H1 (cell line): ENCODE results near the gene NFATC1. TPM values are rescaled to one million over a fixed set of nuclear protein-coding genes. Genes with fewer than 3 reads are reported as not detected.

Experiments
- CTCF ChIA-PET: fragments of 300-600 bp; sonication (Branson Sonifier 250); formaldehyde crosslinking; loops from one replicate; lab custom pipeline; 2021; ENCODE audit not compliant: partially characterized antibody; lab: Charles Lee
- POLR2A ChIA-PET: fragments of 300-600 bp; sonication (Branson Sonifier 250); formaldehyde crosslinking; loops from one replicate; lab custom pipeline; 2021; ENCODE audit warnings: inconsistent platforms; ENCODE audit not compliant: partially characterized antibody; lab: Charles Lee
- DNase-seq, 2 experiments: peaks; one replicate each; pipeline versions ENCODE4 v3.0.0 to v3.0.0-alpha.2; 2010 to 2022; ENCODE audit warnings: low spot score in 2 of 2, low read depth in 1 of 2, mixed read lengths in 1 of 2
- FAIRE-seq: peaks from 2 replicates; lab custom pipeline; 2011; peaks lifted over from hg19 to GRCh38; lab: Jason Lieb, UNC
- H2AFZ ChIP-seq: 2 replicates; pipeline ENCODE4 v1.8.1; 2012; ENCODE audit warnings: low read length, inconsistent platforms
- H2AK5ac ChIP-seq: 2 replicates; pipeline ENCODE4 v1.6.1; 2013; ENCODE audit warnings: low read depth, low read length
- H2BK120ac ChIP-seq: replicated peaks from 2 replicates; pipeline ENCODE3; 2013; ENCODE audit warnings: low read depth, low read length, inconsistent platforms
- H2BK12ac ChIP-seq: 2 replicates; pipeline ENCODE4 v1.6.1; 2013; ENCODE audit warnings: low read depth, low read length
- H2BK15ac ChIP-seq: 2 replicates; pipeline ENCODE4 v1.6.1; 2013; ENCODE audit warnings: low read length
- H2BK20ac ChIP-seq: 2 replicates; pipeline ENCODE4 v1.6.1; 2013; ENCODE audit warnings: low read length
- H2BK5ac ChIP-seq: 2 replicates; pipeline ENCODE4 v1.6.1; 2013; ENCODE audit warnings: low read depth, low read length
- H3K14ac ChIP-seq: 2 replicates; pipeline ENCODE4 v1.6.1; 2013; ENCODE audit warnings: inconsistent platforms; ENCODE audit not compliant: insufficient read length
- H3K18ac ChIP-seq: 2 replicates; pipeline ENCODE4 v1.6.1; 2013; ENCODE audit warnings: low read length; ENCODE audit errors: extremely low read depth
- H3K23ac ChIP-seq: 2 replicates; pipeline ENCODE4 v1.6.1; 2013; ENCODE audit warnings: inconsistent platforms; ENCODE audit not compliant: insufficient read length
- H3K23me2 ChIP-seq: 2 replicates; pipeline ENCODE4 v1.6.1; 2013; ENCODE audit warnings: low read depth, low read length
- H3K27ac ChIP-seq: 2 replicates; pipeline ENCODE4 v1.6.1; 2011; ENCODE audit warnings: low read depth, low read length, inconsistent platforms
- H3K27me3 ChIP-seq, 4 experiments: replicated peaks in 1 of 4; 1 replicate in 1 of 4; 2 replicates in 3 of 4; pipeline versions ENCODE4 v1.6.1 to v1.8.1; 2011 to 2013; ENCODE audit warnings: low read length in 3 of 4, mild to moderate bottlenecking in 3 of 4, inconsistent platforms in 2 of 4, mixed read lengths in 2 of 4, moderate library complexity in 1 of 4; ENCODE audit not compliant: control insufficient read depth in 3 of 4, insufficient read depth in 3 of 4; ENCODE audit errors: extremely low read depth in 1 of 4
- H3K36me3 ChIP-seq, 4 experiments: 2 replicates each; pipeline versions ENCODE4 v1.6.1 to v1.8.1; 2011 to 2013; ENCODE audit warnings: mild to moderate bottlenecking in 4 of 4, low read length in 3 of 4, moderate library complexity in 2 of 4, control low read depth in 1 of 4, inconsistent platforms in 1 of 4; ENCODE audit not compliant: insufficient read depth in 4 of 4, control insufficient read depth in 2 of 4
- H3K4ac ChIP-seq: replicated peaks from 2 replicates; pipeline ENCODE3; 2013; ENCODE audit warnings: low read length, low read depth, mixed read lengths, inconsistent platforms; ENCODE audit not compliant: insufficient read length
- H3K4me1 ChIP-seq, 4 experiments: replicated peaks in 1 of 4; 1 replicate in 1 of 4; 2 replicates in 3 of 4; pipeline versions ENCODE4 v1.6.1 to v1.8.1; 2011 to 2013; ENCODE audit warnings: low read length in 3 of 4, inconsistent platforms in 2 of 4, mixed read lengths in 1 of 4; ENCODE audit not compliant: insufficient read depth in 4 of 4, control insufficient read depth in 3 of 4
- H3K4me2 ChIP-seq, 2 experiments: 2 replicates each; pipeline versions ENCODE4 v1.6.1 to v1.8.1; 2011 to 2013; ENCODE audit warnings: low read depth in 2 of 2, low read length in 2 of 2, control low read depth in 1 of 2, inconsistent platforms in 1 of 2, mild to moderate bottlenecking in 1 of 2; ENCODE audit not compliant: insufficient read depth in 1 of 2
- H3K4me3 ChIP-seq, 4 experiments: fragments of 200-600, 300-600 bp in 1 of 4; sonication (generic), shearing (Covaris generic), sonication (Bioruptor Twin) in 1 of 4; 2 replicates each; pipeline versions ENCODE4 v1.5.1 to v1.8.1; 2011 to 2016; ENCODE audit warnings: low read length in 4 of 4, low read depth in 3 of 4, control low read depth in 2 of 4, inconsistent platforms in 2 of 4, mild to moderate bottlenecking in 2 of 4, mixed read lengths in 1 of 4, moderate library complexity in 1 of 4; ENCODE audit not compliant: insufficient read depth in 2 of 4; ENCODE audit errors: extremely low read depth in 1 of 4
- H3K56ac ChIP-seq: replicated peaks from 2 replicates; pipeline ENCODE3; 2013; ENCODE audit warnings: low read depth, mild to moderate bottlenecking, mixed read lengths, low read length, inconsistent platforms; ENCODE audit not compliant: insufficient read length
- H3K79me1 ChIP-seq: 2 replicates; pipeline ENCODE4 v1.6.1; 2013; ENCODE audit warnings: low read depth, low read length, control low read depth
- H3K79me2 ChIP-seq, 2 experiments: 2 replicates each; pipeline versions ENCODE4 v1.6.1 to v1.8.1; 2012 to 2013; ENCODE audit warnings: low read length in 2 of 2, mild to moderate bottlenecking in 2 of 2, inconsistent platforms in 1 of 2; ENCODE audit not compliant: insufficient read depth in 2 of 2, control insufficient read depth in 1 of 2
- H3K9ac ChIP-seq, 4 experiments: replicated peaks in 1 of 4; 1 replicate in 1 of 4; 2 replicates in 3 of 4; pipeline versions ENCODE4 v1.6.1 to v1.8.1; 2011 to 2013; ENCODE audit warnings: low read depth in 3 of 4, low read length in 3 of 4, control low read depth in 2 of 4, mild to moderate bottlenecking in 2 of 4, moderate library complexity in 2 of 4, inconsistent platforms in 1 of 4; ENCODE audit errors: extremely low read depth in 1 of 4
- H3K9me3 ChIP-seq, 2 experiments: 2 replicates each; pipeline versions ENCODE4 v1.6.1 to v1.8.1; 2012 to 2013; ENCODE audit warnings: mild to moderate bottlenecking in 2 of 2, moderate library complexity in 2 of 2, control low read depth in 1 of 2, inconsistent platforms in 1 of 2, low read depth in 1 of 2, low read length in 1 of 2, mixed read lengths in 1 of 2; ENCODE audit not compliant: insufficient read depth in 2 of 2
- H4K20me1 ChIP-seq, 2 experiments: replicated peaks in 1 of 2; 2 replicates each; pipeline versions ENCODE3 to v1.8.1; 2011 to 2013; ENCODE audit warnings: inconsistent platforms in 2 of 2, low read length in 2 of 2, mild to moderate bottlenecking in 1 of 2; ENCODE audit not compliant: insufficient read depth in 2 of 2, control insufficient read depth in 1 of 2
- H4K5ac ChIP-seq: 2 replicates; pipeline ENCODE4 v1.6.1; 2013; ENCODE audit warnings: low read length, low read depth, mixed read lengths, inconsistent platforms; ENCODE audit not compliant: insufficient read length
- H4K8ac ChIP-seq: 2 replicates; pipeline ENCODE4 v1.8.0; 2013; ENCODE audit warnings: mild to moderate bottlenecking, moderate library complexity, low read length, inconsistent platforms; ENCODE audit not compliant: insufficient read depth; ENCODE audit errors: extremely low read depth
- H4K91ac ChIP-seq: replicated peaks from 2 replicates; pipeline ENCODE3; 2013; ENCODE audit warnings: low read length, mixed read lengths, inconsistent platforms; ENCODE audit not compliant: insufficient read length
- CBX5 ChIP-seq: fragments of 300-800, 300-1000 bp; sonication (generic); IDR thresholded peaks from 2 replicates; pipeline ENCODE4 v1.7.1; 2016; ENCODE audit warnings: antibody characterized with exemption, low read length, low read depth
- CBX8 ChIP-seq: fragments of 300-800, 300-1000 bp; sonication (generic); IDR thresholded peaks from 2 replicates; pipeline ENCODE4 v1.7.1; 2016; ENCODE audit warnings: low read depth, low read length, borderline replicate concordance
- CTBP2 ChIP-seq: IDR thresholded peaks from 2 replicates; pipeline ENCODE4 v1.7.0; 2011; ENCODE audit warnings: borderline replicate concordance, mild to moderate bottlenecking, moderate library complexity, mixed read lengths, low read length; ENCODE audit not compliant: insufficient read depth, insufficient read length
- RXRA ChIP-seq: IDR thresholded peaks from 2 replicates; pipeline ENCODE4 v1.6.1; 2011; ENCODE audit warnings: low read depth, mild to moderate bottlenecking, low read length, moderate library complexity; ENCODE audit not compliant: insufficient read depth
- SP1 ChIP-seq: IDR thresholded peaks from 2 replicates; pipeline ENCODE4 v1.6.1; 2011; ENCODE audit warnings: low read depth, low read length
- SUZ12 ChIP-seq: fragments of 200-600 bp; sonication (generic); IDR thresholded peaks from 2 replicates; pipeline ENCODE4 v1.6.1; 2012; ENCODE audit warnings: mild to moderate bottlenecking, inconsistent platforms, low read length, moderate library complexity, mixed read lengths
- WGBS, 2 experiments: shearing (Covaris generic) in 1 of 2; methylation state at CpG; one replicate each; pipeline versions ENCODE4 v1.1.6 to v1.1.7; 2013 to 2015; ENCODE audit warnings: low lambda C conversion rate in 2 of 2, mixed read lengths in 2 of 2, inconsistent platforms in 1 of 2, low coverage in 1 of 2, missing lambda C conversion rate in 1 of 2; ENCODE audit not compliant: insufficient replicate concordance in 2 of 2, insufficient coverage in 1 of 2, insufficient read length in 1 of 2; ENCODE audit errors: extremely low coverage in 1 of 2, missing lambda C conversion rate in 1 of 2; 5-methylcytosine and 5-hydroxymethylcytosine counted together
- polyA plus RNA-seq, 7 experiments: library from polyadenylated mRNA; depleted of rRNA in 3 of 7; stranded (reverse) in 5 of 7; unstranded in 2 of 7; fragments of >200 nt in 5 of 7; fragments of 200-250 nt in 2 of 7; gene quantifications; 1 replicate in 5 of 7; 2 replicates in 1 of 7; 4 replicates in 1 of 7; pipeline versions ENCODE4 v1.2.1 to v1.2.3, GENCODE V29; 2011 to 2013; ENCODE audit warnings: missing spikeins in 2 of 7, mixed read lengths in 2 of 7
- total RNA-seq: library from RNA; stranded (reverse); fragmentation: NEBNext Ultra II Directional; extraction: Animal tissue kit (Norgen Biotek cat#: 25700); gene quantifications from 2 replicates; pipeline ENCODE4 v1.2.1, GENCODE V29; 2021

The NFATC1 gene
- total and polyA plus RNA-seq, 2 of the 8 experiments (the other 6 are each of a cell fraction or from before 2014, with no cell fraction given): 2.0 to 6.6 TPM

DNA sequence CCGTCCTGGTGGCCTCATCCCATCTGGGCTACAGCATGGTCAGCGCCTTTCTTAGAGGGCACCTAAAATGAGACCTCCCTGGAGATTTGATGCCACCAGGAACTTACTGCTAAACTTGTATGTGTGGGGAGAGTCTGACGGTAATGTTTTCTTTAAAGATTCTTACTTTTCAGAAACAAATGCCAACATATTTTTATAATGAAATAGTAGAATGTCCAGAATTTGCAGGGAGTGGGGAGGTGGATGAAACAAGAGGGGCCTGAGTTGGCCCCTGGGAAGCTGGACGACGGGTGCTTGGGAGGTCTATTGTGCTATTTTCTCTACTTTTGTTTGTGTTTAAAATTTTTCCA lies 165.1 kb downstream of the NFATC1 start:
- H2BK12ac ChIP-seq: no peak overlapping the region
- WGBS, 2 experiments: 96% methylated on average over 5 of the region's 5 CpGs; no CpG with 5 or more reads in 1 of the 2 experiments
- POLR2A ChIA-PET: no interaction called here
- no peak for TF ChIP-seq CBX5
- TF ChIP-seq RXRA: no peak
- no peak for TF ChIP-seq CBX8
- TF ChIP-seq SUZ12: no peak
- no peak for TF ChIP-seq CTBP2
- TF ChIP-seq SP1: no peak

More for the DNA sequence above, 165.1 kb downstream of the NFATC1 start:
- no peaks in the 10 kb centered on the region; a peak in 1 of 7 replicates for H3K4me1 ChIP-seq
- no peak overlapping the region for H3K4me2 ChIP-seq
- FAIRE-seq (no peak), DNase-seq (no peak)
- H3K18ac ChIP-seq: no peak overlapping the region
- H4K5ac ChIP-seq: no peak overlapping the region
- H4K8ac ChIP-seq: no peak overlapping the region; the same call in 1 of the 2 replicates
- H3K4me3 ChIP-seq: no peak overlapping the region
- H3K23me2 ChIP-seq: no peaks in the 10 kb centered on the region
- no peaks in the 10 kb centered on the region for H3K9me3 ChIP-seq
- H3K56ac ChIP-seq: no peak overlapping the region
- H3K79me1 ChIP-seq: no peaks in the 10 kb centered on the region
- H3K36me3 ChIP-seq: no peaks in the 10 kb centered on the region
- no peak overlapping the region for H3K14ac ChIP-seq
- no peak overlapping the region for H3K4ac ChIP-seq
- no peak overlapping the region for H4K91ac ChIP-seq
- no peaks in the 10 kb centered on the region for H3K27me3 ChIP-seq
- H2BK20ac ChIP-seq: no peak overlapping the region
- H2AK5ac ChIP-seq: no peak overlapping the region
- no peak overlapping the region for H3K23ac ChIP-seq
- CTCF ChIA-PET: no interaction called here
- H2AFZ ChIP-seq: no peak overlapping the region
- no peak overlapping the region for H2BK120ac ChIP-seq
- no peak overlapping the region for H2BK15ac ChIP-seq
- no peak overlapping the region for H3K9ac ChIP-seq
- no peaks in the 10 kb centered on the region for H4K20me1 ChIP-seq
- no peak overlapping the region for H3K27ac ChIP-seq
- H2BK5ac ChIP-seq: no peak overlapping the region
- no peaks in the 10 kb centered on the region for H3K79me2 ChIP-seq
